ENCODE results near the gene EVX1.

Gene EVX1

GRCh38 chr7:27242555-27243339 is at the start of gene EVX1:
EVX1 (plus strand) TSS chr7:27242802; CDS start chr7:27243031, 229 bp downstream.
- DNase-seq, result no peak

- DNase-seq, result no peak
Observed at GRCh38 chr7:27193335-27194001, 49.1 kb upstream of the EVX1 start.

- no peak for DNase-seq
Observed at GRCh38 chr7:27194002-27194352, 48.6 kb upstream of the EVX1 start.

- DNase-seq, result no peak
Observed at GRCh38 chr7:27194686-27195379, 47.8 kb upstream of the EVX1 start.

GRCh38 chr7:27196287-27196767 is 46.3 kb upstream of the EVX1 start:
- peak; percentile 57 to 83 (median 80) for DNase-seq

GRCh38 chr7:27197137-27198042 is 45.2 kb upstream of the EVX1 start:
- DNase-seq, result no peak

- no peak for DNase-seq
Observed at GRCh38 chr7:27198138-27198841, 44.3 kb upstream of the EVX1 start.

GRCh38 chr7:27198871-27199801 is 43.5 kb upstream of the EVX1 start:
- DNase-seq, result no peak

GRCh38 chr7:27199849-27200760 is 42.5 kb upstream of the EVX1 start, which contains the start of gene HOXA13:
HOXA13 (minus strand) TSS chr7:27200091; CDS start chr7:27200077, 14 bp downstream.
- DNase-seq, result no peak

- no peak for DNase-seq
Observed at GRCh38 chr7:27200761-27201579, 41.6 kb upstream of the EVX1 start.

GRCh38 chr7:27201580-27202017 is 41.0 kb upstream of the EVX1 start:
- no peak for DNase-seq

- no peak for DNase-seq
Observed at GRCh38 chr7:27202018-27202861, 40.4 kb upstream of the EVX1 start.

GRCh38 chr7:27202862-27203134 is 39.8 kb upstream of the EVX1 start:
- DNase-seq, result no peak

GRCh38 chr7:27203365-27203953 is 39.1 kb upstream of the EVX1 start:
- DNase-seq, result no peak

GRCh38 chr7:27203964-27204594 is 38.5 kb upstream of the EVX1 start:
- DNase-seq, result no peak

GRCh38 chr7:27204851-27205322 is 37.7 kb upstream of the EVX1 start:
- DNase-seq, result no peak
